ENCODE results near the gene GSX2. TPM values are rescaled to one million over a fixed set of nuclear protein-coding genes. Genes with fewer than 3 reads are reported as not detected.

The GSX2 gene
- total RNA-seq, 4 donors from 2014 or later, result not detected

DNA sequence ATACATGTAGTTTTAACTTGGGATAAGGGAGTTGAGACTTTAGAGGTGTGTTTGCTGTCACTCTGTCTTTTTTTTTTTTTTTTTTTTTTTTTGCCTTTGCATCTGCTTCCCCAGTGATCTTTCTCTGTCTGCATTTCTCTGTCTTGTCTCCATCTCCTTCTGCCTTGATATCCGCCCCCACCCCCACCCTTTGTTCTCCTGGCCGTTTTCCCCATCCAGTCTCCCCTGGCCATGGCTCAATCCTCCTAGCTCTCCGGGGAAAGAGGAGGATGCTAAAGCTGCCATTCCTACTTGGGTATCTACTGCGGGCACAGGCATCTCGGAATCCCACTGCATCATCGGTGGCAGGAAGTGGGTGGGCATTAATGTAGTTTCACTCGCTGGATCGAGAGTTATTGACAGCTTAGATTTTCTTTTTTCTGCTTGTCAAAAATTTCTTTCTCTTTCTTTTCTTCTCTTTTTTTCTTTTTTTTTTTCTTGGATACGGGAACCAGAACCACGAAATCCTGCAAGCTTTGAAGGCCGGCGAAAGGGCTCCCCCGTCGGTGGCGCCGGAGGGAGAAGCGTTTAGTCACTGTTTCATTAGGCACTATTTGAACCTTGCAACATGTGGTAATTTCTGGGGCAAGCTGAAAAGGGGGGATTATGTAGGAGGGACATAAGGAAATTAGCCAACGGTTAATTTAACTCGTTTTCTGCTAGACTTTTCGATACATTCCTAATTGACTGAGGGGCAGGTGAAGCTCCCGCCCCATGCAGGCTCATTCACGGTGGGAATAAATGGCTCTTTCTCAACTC is 8.2 kb downstream of the GSX2 start:
- TF ChIP-seq, protein P1, sequence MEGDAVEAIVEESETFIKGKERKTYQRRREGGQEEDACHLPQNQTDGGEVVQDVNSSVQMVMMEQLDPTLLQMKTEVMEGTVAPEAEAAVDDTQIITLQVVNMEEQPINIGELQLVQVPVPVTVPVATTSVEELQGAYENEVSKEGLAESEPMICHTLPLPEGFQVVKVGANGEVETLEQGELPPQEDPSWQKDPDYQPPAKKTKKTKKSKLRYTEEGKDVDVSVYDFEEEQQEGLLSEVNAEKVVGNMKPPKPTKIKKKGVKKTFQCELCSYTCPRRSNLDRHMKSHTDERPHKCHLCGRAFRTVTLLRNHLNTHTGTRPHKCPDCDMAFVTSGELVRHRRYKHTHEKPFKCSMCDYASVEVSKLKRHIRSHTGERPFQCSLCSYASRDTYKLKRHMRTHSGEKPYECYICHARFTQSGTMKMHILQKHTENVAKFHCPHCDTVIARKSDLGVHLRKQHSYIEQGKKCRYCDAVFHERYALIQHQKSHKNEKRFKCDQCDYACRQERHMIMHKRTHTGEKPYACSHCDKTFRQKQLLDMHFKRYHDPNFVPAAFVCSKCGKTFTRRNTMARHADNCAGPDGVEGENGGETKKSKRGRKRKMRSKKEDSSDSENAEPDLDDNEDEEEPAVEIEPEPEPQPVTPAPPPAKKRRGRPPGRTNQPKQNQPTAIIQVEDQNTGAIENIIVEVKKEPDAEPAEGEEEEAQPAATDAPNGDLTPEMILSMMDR (IDR thresholded peaks at IDR 0.05; ENCODE audit: low read depth), result no peak

DNA sequence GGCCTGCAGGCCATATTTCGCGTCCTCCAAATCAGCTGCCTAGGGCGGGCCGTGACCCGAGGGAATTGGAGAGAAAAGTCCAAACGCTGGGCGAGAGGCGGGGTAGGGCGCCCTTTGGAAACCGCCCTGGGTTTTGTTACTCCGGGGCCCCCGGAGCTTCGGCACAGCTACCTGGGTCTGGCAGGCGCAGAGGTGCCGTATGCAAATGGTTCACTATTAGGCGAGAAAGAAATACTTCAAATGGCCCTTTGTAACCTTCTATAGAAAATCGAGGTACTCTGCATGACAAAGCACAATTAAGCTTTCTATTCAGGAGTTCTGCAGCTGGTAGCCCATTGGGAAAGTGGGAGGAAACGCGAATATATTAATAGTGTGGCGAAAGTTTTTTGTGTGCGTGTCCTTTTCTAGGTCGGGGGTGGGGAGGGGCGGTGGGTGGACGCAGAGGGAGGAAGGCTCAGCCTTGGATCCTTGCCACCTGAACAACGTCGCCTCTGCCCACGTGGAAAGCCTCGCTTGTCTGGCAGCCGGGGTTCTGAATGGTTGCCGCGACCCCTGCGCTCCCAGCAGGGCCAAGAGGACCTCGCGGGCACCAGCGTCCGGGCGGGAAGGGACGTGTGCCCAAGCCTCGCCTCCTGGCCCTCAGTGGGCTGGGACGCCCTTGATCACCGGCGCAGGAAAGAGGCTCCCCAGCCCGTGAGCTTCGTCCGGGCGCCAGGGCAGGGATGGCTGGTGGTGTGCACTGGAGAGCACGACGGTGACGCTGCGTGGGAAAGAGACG is 9.5 kb downstream of the GSX2 start:
- TF ChIP-seq, protein P1 (IDR thresholded peaks at IDR 0.05; ENCODE audit: low read depth), result no peak

DNA sequence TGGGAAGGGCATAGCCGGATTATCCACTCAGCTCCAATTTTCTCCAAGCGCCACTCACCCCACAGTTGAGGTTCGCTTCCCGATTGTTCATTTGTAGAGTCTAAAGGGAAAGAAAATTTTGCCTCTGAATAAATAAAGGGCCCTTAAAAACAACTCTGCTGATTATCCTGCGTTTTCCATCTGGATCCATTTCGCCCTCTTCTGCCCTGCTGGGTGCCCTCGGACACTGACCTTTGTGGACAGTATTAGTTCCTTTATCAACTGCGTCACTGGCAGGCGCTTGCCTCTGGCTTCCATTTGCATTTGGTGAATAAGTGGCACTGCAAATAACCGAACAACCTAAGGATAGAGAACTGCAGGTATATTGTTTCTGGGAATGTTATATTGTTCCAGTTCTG is 10.1 kb downstream of the GSX2 start:
- TF ChIP-seq, protein P1 (IDR thresholded peaks at IDR 0.05; ENCODE audit: low read depth), result no peak

DNA sequence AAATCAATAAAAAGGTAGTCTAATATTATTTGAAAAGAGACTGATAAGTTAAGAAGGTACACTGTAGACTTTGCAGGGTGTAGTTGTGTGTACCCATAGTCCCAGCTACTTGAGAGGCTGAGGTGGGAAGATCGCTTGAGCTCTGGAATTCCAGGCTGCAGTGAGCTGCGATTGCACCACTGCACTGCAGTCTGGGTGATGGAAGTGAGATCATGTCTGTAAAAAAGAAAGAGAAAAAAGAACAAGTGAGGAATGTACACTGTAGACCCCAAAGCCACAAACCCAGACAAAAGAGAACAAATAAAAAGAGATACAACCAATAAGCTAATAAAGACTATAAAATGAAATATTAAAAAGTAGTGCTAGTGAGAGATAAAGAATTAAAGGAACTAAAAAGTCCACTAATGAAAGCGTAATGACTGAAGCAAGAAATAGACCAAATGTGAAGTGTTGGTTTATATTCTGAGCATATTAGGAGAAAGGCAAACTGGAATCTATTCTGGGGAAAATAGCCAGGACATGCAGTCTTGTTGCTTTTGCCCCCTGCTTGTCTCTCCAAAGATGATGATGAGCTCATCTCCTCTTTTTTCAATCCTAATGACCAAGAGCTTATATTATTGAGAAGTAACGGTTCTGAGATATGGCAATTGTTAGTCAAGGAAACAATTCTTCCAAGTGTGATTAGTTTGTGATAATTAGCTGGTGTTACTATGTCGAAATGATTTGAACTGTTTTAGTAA is 19.1 kb downstream of the GSX2 start:
- TF ChIP-seq, protein P1 (IDR thresholded peaks at IDR 0.05; ENCODE audit: low read depth), result no peak

DNA sequence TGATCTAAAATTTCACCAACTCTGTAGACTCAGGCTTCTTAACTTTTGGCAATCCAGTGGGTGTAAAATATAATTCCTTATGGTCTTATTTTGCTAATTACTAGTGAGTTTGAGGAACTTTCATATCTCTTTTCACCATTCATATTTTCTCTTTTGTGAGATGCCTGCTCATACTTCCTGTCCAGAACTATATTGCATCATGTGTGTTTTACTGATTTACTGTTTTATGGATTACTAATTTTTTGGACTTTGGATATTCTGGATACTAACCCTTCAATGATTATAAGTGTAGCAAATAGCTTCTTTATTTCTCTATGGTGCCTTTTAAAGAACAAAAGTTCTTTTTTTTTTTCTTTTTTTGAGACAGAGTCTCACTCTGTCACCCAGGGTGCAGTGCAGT is 20.6 kb downstream of the GSX2 start:
- TF ChIP-seq, protein P1 (IDR thresholded peaks at IDR 0.05; ENCODE audit: low read depth), result no peak

DNA sequence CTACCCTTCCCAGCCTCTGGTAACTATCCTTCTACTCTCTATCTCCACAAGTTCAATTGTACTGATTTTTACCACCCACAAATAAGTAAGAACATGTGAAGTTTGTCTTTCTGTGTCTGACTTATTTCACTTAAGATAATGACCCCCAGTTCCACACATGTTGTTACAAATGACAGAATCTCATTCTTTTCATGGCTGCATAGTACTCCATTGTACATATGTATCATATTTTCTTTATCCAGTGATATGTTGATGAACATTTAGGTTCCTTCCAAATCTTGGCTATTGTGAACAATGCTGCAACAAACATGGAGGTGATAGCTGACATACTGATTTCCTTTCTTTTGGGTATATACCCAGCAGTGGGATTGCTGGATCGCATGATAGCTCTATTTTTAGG is 27.7 kb downstream of the GSX2 start:
- TF ChIP-seq, protein P1 (IDR thresholded peaks at IDR 0.05; ENCODE audit: low read depth), result no peak

DNA sequence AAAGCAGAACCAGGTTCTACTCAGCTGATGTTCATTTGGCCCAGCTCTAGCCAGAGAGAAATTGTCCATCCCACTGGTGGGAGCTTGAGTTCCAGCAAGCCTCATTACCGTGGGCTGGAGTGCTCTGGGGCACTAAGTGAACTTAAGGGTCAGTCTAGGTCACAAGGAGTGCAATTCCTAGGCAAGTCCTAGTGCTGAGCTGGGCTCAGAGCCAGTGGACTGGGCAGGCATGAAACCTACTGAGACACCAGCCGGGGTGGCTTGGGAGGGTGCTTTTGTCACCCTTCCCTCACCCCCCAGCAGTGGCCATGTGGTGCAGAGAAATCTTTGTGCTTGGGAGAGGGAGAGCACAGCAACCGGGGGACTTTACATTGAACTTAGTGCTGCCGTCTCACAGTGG is 39.4 kb downstream of the GSX2 start:
- TF ChIP-seq, protein P1 (IDR thresholded peaks at IDR 0.05; ENCODE audit: low read depth), result no peak
